ENCODE results near the gene OXSM. TPM values are rescaled to one million over a fixed set of nuclear protein-coding genes. Genes with fewer than 3 reads are reported as not detected.

Gene OXSM
- total RNA-seq, 1 donor from 2014 or later: 12.4 TPM

GRCh38 chr3:25812644-25813043, 22.8 kb downstream of the OXSM start:
- Mint-ChIP-seq H3K9me3 (no peaks in the 10 kb centered on the region), H3K4me1 (ENCODE audit: unreplicated experiment) (no peaks in the 10 kb centered on the region), H3K27me3 (peaks cover 10% of the 10 kb centered on the region), H3K27ac (no peak overlapping the region), H3K36me3 (no peaks in the 10 kb centered on the region), H3K4me3 (no peak overlapping the region)
- no peak for DNase-seq (ENCODE audit: extremely low spot score, unreplicated experiment)
- TF ChIP-seq, protein P1, sequence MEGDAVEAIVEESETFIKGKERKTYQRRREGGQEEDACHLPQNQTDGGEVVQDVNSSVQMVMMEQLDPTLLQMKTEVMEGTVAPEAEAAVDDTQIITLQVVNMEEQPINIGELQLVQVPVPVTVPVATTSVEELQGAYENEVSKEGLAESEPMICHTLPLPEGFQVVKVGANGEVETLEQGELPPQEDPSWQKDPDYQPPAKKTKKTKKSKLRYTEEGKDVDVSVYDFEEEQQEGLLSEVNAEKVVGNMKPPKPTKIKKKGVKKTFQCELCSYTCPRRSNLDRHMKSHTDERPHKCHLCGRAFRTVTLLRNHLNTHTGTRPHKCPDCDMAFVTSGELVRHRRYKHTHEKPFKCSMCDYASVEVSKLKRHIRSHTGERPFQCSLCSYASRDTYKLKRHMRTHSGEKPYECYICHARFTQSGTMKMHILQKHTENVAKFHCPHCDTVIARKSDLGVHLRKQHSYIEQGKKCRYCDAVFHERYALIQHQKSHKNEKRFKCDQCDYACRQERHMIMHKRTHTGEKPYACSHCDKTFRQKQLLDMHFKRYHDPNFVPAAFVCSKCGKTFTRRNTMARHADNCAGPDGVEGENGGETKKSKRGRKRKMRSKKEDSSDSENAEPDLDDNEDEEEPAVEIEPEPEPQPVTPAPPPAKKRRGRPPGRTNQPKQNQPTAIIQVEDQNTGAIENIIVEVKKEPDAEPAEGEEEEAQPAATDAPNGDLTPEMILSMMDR (conservative IDR thresholded peaks at IDR 0.05): no peak

DNA sequence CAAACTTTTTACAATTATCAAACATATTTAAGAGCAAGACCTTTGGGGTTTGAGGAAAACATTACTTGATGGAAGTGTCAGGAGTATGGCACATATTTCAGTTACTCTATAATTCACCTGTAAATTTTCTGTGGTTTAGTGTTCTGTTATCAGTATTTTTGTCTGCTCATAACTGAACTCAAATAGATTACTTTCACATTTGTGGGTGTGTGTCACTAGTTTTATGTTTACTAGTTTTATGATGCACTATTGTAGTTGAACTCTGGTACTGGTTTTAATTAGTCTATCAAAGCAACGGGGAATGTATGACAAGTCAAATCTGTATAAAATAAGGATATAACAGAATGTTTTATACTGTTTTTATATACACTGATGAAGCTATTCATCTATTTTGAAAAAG, 27.2 kb downstream of the OXSM start:
- H3K4me3 Mint-ChIP-seq: no peak overlapping the region
- no peaks in the 10 kb centered on the region for H3K36me3 Mint-ChIP-seq
- no peak for DNase-seq (ENCODE audit: extremely low spot score, unreplicated experiment)
- TF ChIP-seq, protein P1 (conservative IDR thresholded peaks at IDR 0.05): no peak
- H3K4me1 Mint-ChIP-seq (ENCODE audit: unreplicated experiment): peaks cover 6% of the 10 kb centered on the region
- no peak overlapping the region for H3K27ac Mint-ChIP-seq
- peaks cover 8% of the 10 kb centered on the region for H3K27me3 Mint-ChIP-seq
- H3K9me3 Mint-ChIP-seq: peaks cover 4% of the 10 kb centered on the region

GRCh38 chr3:25817638-25818037, 27.7 kb downstream of the OXSM start:
- peaks cover 8% of the 10 kb centered on the region for H3K27me3 Mint-ChIP-seq
- H3K9me3 Mint-ChIP-seq: peaks cover 4% of the 10 kb centered on the region
- no peaks in the 10 kb centered on the region for H3K36me3 Mint-ChIP-seq
- DNase-seq (ENCODE audit: extremely low spot score, unreplicated experiment): no peak
- no peak overlapping the region for H3K27ac Mint-ChIP-seq
- peaks cover 6% of the 10 kb centered on the region for H3K4me1 Mint-ChIP-seq (ENCODE audit: unreplicated experiment)
- no peak overlapping the region for H3K4me3 Mint-ChIP-seq
- TF ChIP-seq, protein P1 (conservative IDR thresholded peaks at IDR 0.05): no peak

DNA sequence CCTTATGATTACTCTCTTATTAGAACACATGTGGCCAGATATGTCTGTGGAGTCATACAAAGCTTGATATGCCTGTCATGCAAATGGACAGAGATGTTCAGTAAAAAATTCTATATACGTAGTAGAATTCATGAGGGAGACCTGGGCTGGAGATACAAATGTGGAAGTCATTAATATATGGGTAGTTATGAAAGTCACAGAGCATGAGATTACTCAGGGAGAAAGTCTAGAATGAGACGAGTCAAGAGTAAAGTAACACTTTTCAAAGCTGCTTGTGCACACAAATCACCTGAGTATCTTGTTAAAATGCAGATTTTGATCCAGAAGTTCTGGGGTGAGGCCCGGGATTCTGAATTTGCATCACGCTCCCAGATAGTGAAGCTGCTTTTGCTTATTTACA, 28.4 kb downstream of the OXSM start:
- H3K9me3 Mint-ChIP-seq: peaks cover 4% of the 10 kb centered on the region
- peaks cover 12% of the 10 kb centered on the region for H3K27me3 Mint-ChIP-seq
- TF ChIP-seq, protein P1 (conservative IDR thresholded peaks at IDR 0.05): no peak
- H3K36me3 Mint-ChIP-seq: no peaks in the 10 kb centered on the region
- H3K27ac Mint-ChIP-seq: no peak overlapping the region
- no peak for DNase-seq (ENCODE audit: extremely low spot score, unreplicated experiment)
- H3K4me1 Mint-ChIP-seq (ENCODE audit: unreplicated experiment): peaks cover 6% of the 10 kb centered on the region
- H3K4me3 Mint-ChIP-seq: no peak overlapping the region

GRCh38 chr3:25820366-25820765, 30.5 kb downstream of the OXSM start:
- Mint-ChIP-seq H3K36me3 (no peaks in the 10 kb centered on the region), H3K9me3 (peaks cover 4% of the 10 kb centered on the region), H3K27ac (peak overlapping the region; percentile 52), H3K27me3 (peaks cover 12% of the 10 kb centered on the region), H3K4me1 (ENCODE audit: unreplicated experiment) (peaks cover 6% of the 10 kb centered on the region), H3K4me3 (no peak overlapping the region)
- no peak for DNase-seq (ENCODE audit: extremely low spot score, unreplicated experiment)
- TF ChIP-seq, protein P1 (conservative IDR thresholded peaks at IDR 0.05): no peak

All from type B pancreatic cell (in vitro differentiated cells).